CD14-positive monocyte (primary cell): ENCODE results near the gene RPLP2. TPM values are rescaled to one million over a fixed set of nuclear protein-coding genes. Genes with fewer than 3 reads are reported as not detected.

Experiments
- DNase-seq, 3 donors: peaks; one replicate each; pipeline ENCODE4 v3.0.0-alpha.2; 2011 to 2022
- H2AFZ ChIP-seq: 2 replicates; pipeline ENCODE4 v1.6.0; 2012; ENCODE audit warnings: mild to moderate bottlenecking, low read depth, low read length, inconsistent platforms; ENCODE audit not compliant: insufficient read depth, poor library complexity, severe bottlenecking
- H3K27ac ChIP-seq, 2 donors: 1 replicate in 1 of 2; 2 replicates in 1 of 2; pipeline ENCODE4 v1.5.1; 2012 to 2013; ENCODE audit warnings: low read length in 2 of 2, control low read depth in 1 of 2, inconsistent platforms in 1 of 2, low read depth in 1 of 2, mild to moderate bottlenecking in 1 of 2
- H3K27me3 ChIP-seq, 2 donors: one replicate each; pipeline versions ENCODE4 v1.6.0 to v1.6.1; 2011 to 2013; ENCODE audit warnings: low read length in 2 of 2; ENCODE audit not compliant: control insufficient read depth in 2 of 2, insufficient read depth in 2 of 2
- H3K36me3 ChIP-seq, 2 donors: replicated peaks in 1 of 2; 1 replicate in 1 of 2; 2 replicates in 1 of 2; pipeline versions ENCODE4 v1.5.1 to v1.6.1; 2012 to 2013; ENCODE audit warnings: low read length in 2 of 2, control low read depth in 1 of 2, inconsistent platforms in 1 of 2, mild to moderate bottlenecking in 1 of 2; ENCODE audit not compliant: insufficient read depth in 2 of 2, control insufficient read depth in 1 of 2
- H3K4me1 ChIP-seq, 2 donors: 1 replicate in 1 of 2; 2 replicates in 1 of 2; pipeline versions ENCODE4 v1.5.1 to v1.6.1; 2012 to 2013; ENCODE audit warnings: low read length in 2 of 2, control low read depth in 1 of 2, inconsistent platforms in 1 of 2, mild to moderate bottlenecking in 1 of 2, moderate library complexity in 1 of 2; ENCODE audit not compliant: insufficient read depth in 2 of 2, control insufficient read depth in 1 of 2
- H3K4me2 ChIP-seq: replicated peaks from 2 replicates; pipeline ENCODE3; 2012; ENCODE audit warnings: low read length, moderate library complexity, mild to moderate bottlenecking; ENCODE audit not compliant: poor library complexity, severe bottlenecking; ENCODE audit errors: extremely low read depth
- H3K4me3 ChIP-seq, 3 experiments: fragments of 200-600 bp in 1 of 3; sonication (generic) in 1 of 3; replicated peaks in 1 of 3; 1 replicate in 2 of 3; 2 replicates in 1 of 3; pipeline ENCODE4 v1.5.1; 2011 to 2013; ENCODE audit warnings: low read length in 3 of 3, mild to moderate bottlenecking in 3 of 3, control low read depth in 2 of 3, low read depth in 2 of 3, inconsistent platforms in 1 of 3, moderate library complexity in 1 of 3
- H3K79me2 ChIP-seq: 2 replicates; pipeline ENCODE4 v1.6.0; 2012; ENCODE audit warnings: mild to moderate bottlenecking, control low read depth, inconsistent platforms, low read length, moderate library complexity; ENCODE audit not compliant: insufficient read depth
- H3K9ac ChIP-seq: 2 replicates; pipeline ENCODE4 v1.6.0; 2017; ENCODE audit warnings: low read length, mild to moderate bottlenecking; ENCODE audit not compliant: insufficient read depth, poor library complexity, severe bottlenecking
- H3K9me3 ChIP-seq, 2 donors: replicated peaks in 1 of 2; 1 replicate in 1 of 2; 2 replicates in 1 of 2; pipeline versions ENCODE4 v1.5.1 to v1.6.1; 2012 to 2013; ENCODE audit warnings: low read length in 2 of 2, control low read depth in 1 of 2; ENCODE audit not compliant: control insufficient read depth in 1 of 2, insufficient read depth in 1 of 2
- H4K20me1 ChIP-seq: 2 replicates; pipeline ENCODE4 v1.6.0; 2012; ENCODE audit warnings: mild to moderate bottlenecking, low read length, control low read depth, moderate library complexity; ENCODE audit not compliant: insufficient read depth
- H3K27ac Mint-ChIP-seq, 7 donors: one replicate each; pipeline ENCODE4 v1.8.0; 2020; ENCODE audit warnings: mild to moderate bottlenecking in 7 of 7, mixed read lengths in 7 of 7, moderate library complexity in 6 of 7, inconsistent platforms in 2 of 7
- H3K27me3 Mint-ChIP-seq, 3 donors: one replicate each; pipeline ENCODE4 v1.8.0; 2021 to 2022; ENCODE audit warnings: low read depth in 3 of 3, mild to moderate bottlenecking in 3 of 3, mixed read lengths in 3 of 3, moderate library complexity in 3 of 3, inconsistent platforms in 1 of 3
- H3K36me3 Mint-ChIP-seq, 2 donors: one replicate each; pipeline ENCODE4 v1.8.0; 2020; ENCODE audit warnings: mixed read lengths in 2 of 2, inconsistent platforms in 1 of 2, mild to moderate bottlenecking in 1 of 2
- H3K4me1 Mint-ChIP-seq: one replicate; pipeline ENCODE4 v1.8.0; 2020; ENCODE audit warnings: mild to moderate bottlenecking, mixed read lengths
- H3K4me3 Mint-ChIP-seq, 2 donors: one replicate each; pipeline ENCODE4 v1.8.0; 2020; ENCODE audit warnings: mild to moderate bottlenecking in 2 of 2, mixed read lengths in 2 of 2, moderate library complexity in 1 of 2
- H3K9me3 Mint-ChIP-seq, 7 donors: one replicate each; pipeline ENCODE4 v1.8.0; 2020 to 2022; ENCODE audit warnings: mixed read lengths in 7 of 7, mild to moderate bottlenecking in 6 of 7, moderate library complexity in 6 of 7, inconsistent platforms in 2 of 7
- CTCF ChIP-seq: fragments of 200-600 bp; IDR thresholded peaks from one replicate; pipeline ENCODE4 v1.8.0; 2022; ENCODE audit warnings: antibody characterized with exemption, mild to moderate bottlenecking
- WGBS: methylation state at CpG from one replicate; pipeline ENCODE4 v1.1.5; 2013; ENCODE audit warnings: missing lambda C conversion rate; ENCODE audit not compliant: insufficient coverage; 5-methylcytosine and 5-hydroxymethylcytosine counted together
- intact Hi-C, 2 donors: fragments of 100-400 bp; cut with micrococcal nuclease; formaldehyde crosslinking; loops; one replicate each; pipeline versions ENCODE4 v1.15.0 to v1.15.1; 2023
- polyA plus RNA-seq, 3 donors: library from polyadenylated mRNA; depleted of rRNA in 1 of 3; unstranded in 2 of 3; stranded (reverse) in 1 of 3; fragments of 300-500 nt in 2 of 3; fragments of >200 nt in 1 of 3; fragmentation: Illumina TruSeq in 2 of 3; gene quantifications; 1 replicate in 2 of 3; 2 replicates in 1 of 3; pipeline ENCODE4 v1.2.3, GENCODE V29; 2012 to 2021

RPLP2 gene
- polyA plus RNA-seq, 3 donors: 879 to 1,191 (median 990) TPM

GRCh38 chr11:813072-813455, 3.3 kb downstream of the RPLP2 start:
- Histone ChIP-seq H3K4me1 (peaks cover 22 to 30% of the 10 kb centered on the region in 2 donors), H3K9me3 (no peaks in the 10 kb centered on the region), H3K79me2 (peaks cover 38% of the 10 kb centered on the region), H2AFZ (no peak overlapping the region), H3K4me2 (no peak overlapping the region), H4K20me1 (peaks cover 40% of the 10 kb centered on the region), H3K4me3 (no peak overlapping the region), H3K9ac (no peak overlapping the region), H3K27me3 (no peaks in the 10 kb centered on the region), H3K27ac (no peak overlapping the region), H3K36me3 (peaks cover 23 to 29% of the 10 kb centered on the region in 2 donors)
- 96% methylated on average over 4 of the region's 6 CpGs for WGBS
- DNase-seq: no peak
- Mint-ChIP-seq H3K4me1 (peaks cover 27% of the 10 kb centered on the region), H3K9me3 (peaks cover 0 to 2% (median 0%) of the 10 kb centered on the region in 7 donors), H3K27me3 (peaks cover 0 to 5% (median 0%) of the 10 kb centered on the region in 3 donors), H3K27ac (peak overlapping the region in 1 of 7 donors; percentile 19), H3K4me3 (no peak overlapping the region), H3K36me3 (peaks cover 22 to 30% of the 10 kb centered on the region in 2 donors)
- intact Hi-C loops: no loop called here
- no peak for TF ChIP-seq CTCF

- peak overlapping the region in 1 of 2 donors; percentile 7 for H3K27ac ChIP-seq
- Mint-ChIP-seq H3K4me1 (peaks cover 25% of the 10 kb centered on the region), H3K4me3 (peak overlapping the region in 1 of 2 donors; percentile 21), H3K36me3 (peaks cover 22 to 30% of the 10 kb centered on the region in 2 donors), H3K27ac (peak overlapping the region in 3 of 7 donors; percentile 66 to 77 (median 69)), H3K9me3 (peaks cover 0 to 2% (median 0%) of the 10 kb centered on the region in 7 donors), H3K27me3 (peaks cover 0 to 9% (median 2%) of the 10 kb centered on the region in 3 donors)
- no peak for TF ChIP-seq CTCF
- 79% methylated on average over 5 of the region's 9 CpGs for WGBS
- H4K20me1 ChIP-seq: peaks cover 40% of the 10 kb centered on the region
- no peak overlapping the region for H3K4me2 ChIP-seq
- H3K4me3 ChIP-seq: no peak overlapping the region
- peaks cover 20 to 30% of the 10 kb centered on the region in 2 donors for H3K4me1 ChIP-seq
- H2AFZ ChIP-seq: no peak overlapping the region
- H3K9ac ChIP-seq: no peak overlapping the region
- no peaks in the 10 kb centered on the region for H3K9me3 ChIP-seq
- no peaks in the 10 kb centered on the region for H3K27me3 ChIP-seq
- H3K79me2 ChIP-seq: peaks cover 33% of the 10 kb centered on the region
- DNase-seq: no peak
- H3K36me3 ChIP-seq: peaks cover 23 to 29% of the 10 kb centered on the region in 2 donors
- intact Hi-C loops: no loop called here
Measured at GRCh38 chr11:813456-814096, 3.8 kb downstream of the RPLP2 start.
